Kidney glomerular epithelial cell (primary cell): ENCODE data around the gene ARSG.
"Not testable (repeated sequence)": the region's sequence is repeated elsewhere in the genome, so short reads cannot be mapped to it uniquely, and the experiment has no call there.

Source experiments
- DNase-seq: peaks from one replicate; lab custom pipeline; 2025; lab: John Stamatoyannopoulos, UW

The ARSG gene

GRCh38 chr17:68305142-68305541 is 13.8 kb downstream of the ARSG start:
- DNase-seq = no peak

- no peak for DNase-seq
Measured at GRCh38 chr17:68306819-68307218, 15.5 kb downstream of the ARSG start.

DNA sequence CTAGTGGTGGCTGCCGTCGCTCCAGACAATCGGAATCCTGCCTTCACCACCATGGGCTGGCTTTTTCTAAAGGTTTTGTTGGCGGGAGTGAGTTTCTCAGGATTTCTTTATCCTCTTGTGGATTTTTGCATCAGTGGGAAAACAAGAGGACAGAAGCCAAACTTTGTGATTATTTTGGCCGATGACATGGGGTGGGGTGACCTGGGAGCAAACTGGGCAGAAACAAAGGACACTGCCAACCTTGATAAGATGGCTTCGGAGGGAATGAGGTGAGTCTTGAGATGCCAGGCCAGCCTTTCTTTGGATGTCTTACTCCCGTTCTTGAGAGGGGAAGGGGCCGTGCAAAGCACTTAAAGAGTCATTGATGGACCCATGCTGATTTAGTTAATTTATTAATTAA is 16.1 kb downstream of the ARSG start:
- no peak for DNase-seq

DNA sequence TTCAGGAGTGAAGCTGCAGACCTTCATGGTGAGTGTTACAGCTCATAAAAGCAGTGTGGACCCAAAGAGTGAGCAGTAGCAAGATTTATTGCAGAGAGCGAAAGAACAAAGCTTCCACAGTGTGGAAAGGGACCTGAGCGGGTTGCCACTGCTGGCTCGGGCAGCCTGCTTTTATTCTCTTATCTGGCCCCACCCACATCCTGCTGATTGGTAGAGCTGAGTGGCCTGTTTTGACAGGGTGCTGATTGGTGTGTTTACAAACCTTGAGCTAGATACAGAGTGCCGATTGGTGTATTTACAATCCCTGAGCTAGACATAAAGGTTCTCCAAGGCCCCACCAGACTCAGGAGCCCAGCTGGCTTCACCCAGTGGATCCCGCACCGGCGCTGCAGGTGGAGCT is 17.2 kb downstream of the ARSG start:
- not testable (repeated sequence) for DNase-seq

DNA sequence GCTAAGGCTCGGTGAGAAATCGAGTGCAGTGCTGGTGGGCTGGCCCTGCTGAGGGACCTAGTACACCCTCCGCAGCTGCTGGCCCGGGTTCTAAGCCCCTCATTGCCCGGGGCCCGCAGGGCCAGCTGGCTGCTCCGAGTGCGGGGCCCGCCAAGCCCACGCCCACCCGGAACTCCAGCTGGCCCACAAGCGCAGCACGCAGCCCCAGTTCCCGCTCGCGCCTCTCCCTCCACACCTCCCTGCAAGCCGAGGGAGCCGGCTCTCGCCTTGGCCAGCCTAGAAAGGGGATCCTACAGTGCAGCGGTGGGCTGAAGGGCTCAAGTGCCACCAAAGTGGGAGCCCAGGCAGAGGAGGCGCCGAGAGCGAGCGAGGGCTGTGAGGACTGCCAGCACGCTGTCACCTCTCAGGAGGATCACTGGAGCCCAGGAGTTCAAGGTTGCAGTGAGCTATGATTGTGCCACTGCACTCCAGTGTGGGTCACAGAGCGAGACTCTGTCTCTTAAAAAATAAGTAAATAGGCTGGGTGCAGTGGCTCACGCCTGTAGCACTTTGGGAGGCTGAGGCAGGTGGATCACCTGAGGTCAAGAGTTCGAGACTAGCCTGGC is 17.9 kb downstream of the ARSG start:
- DNase-seq = not testable (repeated sequence)

DNA sequence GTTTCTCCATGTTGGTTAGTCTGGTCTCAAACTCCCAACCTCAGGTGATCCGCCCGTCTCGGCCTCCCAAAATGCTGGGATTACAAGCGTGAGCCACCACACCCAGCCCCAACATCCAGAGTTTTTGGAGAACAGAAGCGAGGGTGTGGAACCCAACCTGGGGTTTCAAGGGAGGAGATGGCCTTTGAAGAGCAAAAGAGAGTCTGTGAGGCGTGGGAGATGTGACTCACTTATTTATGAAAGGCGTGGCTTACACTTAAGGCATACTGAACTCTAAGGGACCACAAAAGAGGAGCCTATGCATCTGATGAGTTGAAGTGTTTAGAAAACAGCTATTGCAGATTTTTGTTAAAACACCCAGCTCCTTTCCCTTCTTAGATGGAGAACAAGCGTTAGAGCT is 18.9 kb downstream of the ARSG start:
- DNase-seq = no peak

GRCh38 chr17:68314916-68315535 is 23.7 kb downstream of the ARSG start:
- no peak for DNase-seq

- DNase-seq = no peak
Measured at GRCh38 chr17:68315930-68316329, 24.6 kb downstream of the ARSG start.

DNA sequence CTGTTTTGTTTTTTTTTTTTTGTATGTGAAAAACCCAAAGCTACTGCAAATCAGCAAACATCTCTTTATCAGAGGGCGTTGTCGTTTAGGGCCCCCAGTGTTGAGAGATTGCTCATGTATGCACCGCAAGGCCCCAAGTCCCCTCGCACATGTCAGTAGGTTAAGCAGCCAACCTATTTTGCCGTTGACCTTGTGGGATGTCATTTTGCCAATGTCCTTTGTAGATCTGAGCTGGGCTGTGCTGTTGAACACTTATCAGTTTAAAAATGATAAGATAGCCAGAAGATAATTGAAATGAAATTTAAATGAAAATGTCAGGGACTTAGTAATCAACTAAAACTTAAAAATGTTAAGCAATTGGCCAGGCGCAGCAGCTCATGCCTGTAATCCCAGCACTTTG is 26.2 kb downstream of the ARSG start:
- DNase-seq = no peak

DNA sequence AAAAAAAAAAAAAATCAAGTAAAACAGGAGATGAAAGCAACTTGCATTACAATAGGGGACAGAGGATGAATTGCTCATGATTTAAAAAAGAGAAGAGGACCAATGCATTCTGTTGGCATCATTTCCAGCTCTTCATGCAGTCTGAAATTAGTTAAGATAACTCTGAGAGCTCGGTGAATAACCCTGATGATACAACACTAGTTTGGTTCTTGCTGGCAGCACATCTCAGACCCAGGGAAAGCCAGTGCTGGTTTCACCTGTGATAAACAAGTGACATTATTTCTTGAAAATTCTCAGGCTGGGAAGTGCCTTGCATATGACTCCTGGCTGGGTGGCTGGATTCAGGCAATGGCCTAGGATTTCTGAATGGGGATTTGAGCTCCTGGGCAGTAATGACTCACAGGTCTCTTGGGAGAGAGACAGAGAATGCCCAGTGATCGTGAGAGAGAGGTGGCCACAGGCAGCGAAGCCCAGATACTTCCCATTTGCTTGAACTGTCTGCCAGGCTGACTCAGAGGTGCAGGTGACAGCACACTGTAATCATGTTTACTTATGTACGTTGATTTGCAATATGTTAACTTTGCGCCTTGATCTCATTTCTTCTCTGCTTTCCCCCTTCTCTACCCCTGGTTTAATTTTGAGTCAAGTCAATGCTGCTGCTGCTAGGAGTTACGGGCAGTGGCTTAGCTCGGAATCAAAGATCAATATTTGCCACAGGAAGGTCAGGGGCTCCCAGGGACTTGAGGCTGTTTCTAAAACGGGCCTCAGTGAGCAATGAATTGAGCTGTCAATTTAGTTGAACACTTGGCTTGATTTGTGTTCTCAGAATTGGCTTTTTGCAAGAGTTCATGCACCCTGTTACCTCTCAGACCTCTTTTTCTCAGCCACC is 27.1 kb downstream of the ARSG start:
- DNase-seq = peak; percentile 41

GRCh38 chr17:68319410-68320162 is 28.3 kb downstream of the ARSG start:
- DNase-seq = no peak

GRCh38 chr17:68320311-68320865 is 29.1 kb downstream of the ARSG start:
- no peak for DNase-seq

GRCh38 chr17:68320943-68321555 is 29.8 kb downstream of the ARSG start:
- no peak for DNase-seq

GRCh38 chr17:68321556-68321954 is 30.3 kb downstream of the ARSG start:
- DNase-seq = no peak

- DNase-seq = no peak
Measured at GRCh38 chr17:68322630-68323029, 31.3 kb downstream of the ARSG start.

DNA sequence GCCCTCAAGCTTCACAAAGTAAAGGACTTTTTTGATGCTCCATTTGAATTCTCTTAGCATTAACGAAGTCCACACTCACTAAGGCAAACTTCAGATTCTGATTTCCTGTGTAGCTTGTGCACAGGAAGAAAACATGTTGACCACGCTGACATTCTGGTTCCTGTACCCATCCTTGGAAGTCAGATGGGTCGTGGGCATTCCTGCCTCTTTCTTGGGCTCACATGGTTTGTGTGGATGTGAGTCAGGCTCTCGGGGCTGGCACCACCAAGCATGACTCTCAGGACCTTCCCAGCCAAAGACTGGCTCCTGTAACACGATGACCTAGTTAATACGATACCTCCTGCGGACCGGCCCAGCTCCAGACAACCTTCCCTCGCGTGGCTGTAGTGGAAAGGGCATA is 32.8 kb downstream of the ARSG start:
- DNase-seq = no peak

- DNase-seq = no peak
Measured at GRCh38 chr17:68324654-68325336, 33.5 kb downstream of the ARSG start.

DNA sequence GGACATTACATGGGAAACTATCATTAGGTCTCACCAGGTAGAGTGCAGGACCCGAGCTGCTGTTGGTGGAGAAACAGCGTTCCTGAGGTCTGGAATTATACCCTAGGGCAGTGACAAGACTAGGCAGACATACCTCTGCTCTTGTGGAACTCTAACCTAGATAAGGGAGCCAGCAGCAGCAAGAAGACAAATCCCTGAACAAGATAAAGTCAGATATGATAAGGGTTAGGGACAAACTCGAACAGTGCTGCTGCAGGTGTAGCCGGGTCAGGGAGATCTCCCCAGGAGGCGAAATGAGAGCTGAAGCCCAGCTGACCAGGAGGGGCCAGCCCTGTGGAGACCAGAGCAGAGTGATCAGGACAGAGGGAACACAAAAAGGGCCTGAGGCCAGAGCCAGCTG is 34.7 kb downstream of the ARSG start:
- no peak for DNase-seq

DNA sequence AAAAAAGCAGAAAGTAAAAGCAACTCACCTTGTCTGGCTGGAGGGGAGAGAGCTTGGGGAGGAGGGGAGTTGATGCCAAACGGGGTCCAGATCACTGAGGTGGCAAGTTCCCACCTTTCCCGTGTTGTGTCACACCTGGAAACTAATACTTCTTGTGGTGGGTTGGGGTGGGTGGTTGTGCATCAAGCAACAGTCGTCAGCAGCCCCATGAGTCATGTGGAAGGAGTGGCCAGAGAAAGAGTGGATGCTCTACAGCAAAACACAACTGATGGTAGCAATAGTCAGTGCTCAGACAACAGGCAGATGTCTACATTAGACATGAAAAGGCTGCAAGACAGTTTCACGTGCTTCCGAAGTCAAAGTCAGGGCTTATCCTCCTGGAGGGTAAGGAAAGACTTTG is 35.4 kb downstream of the ARSG start:
- DNase-seq = no peak

GRCh38 chr17:68327823-68328557 is 36.7 kb downstream of the ARSG start:
- DNase-seq = no peak
